ENCODE measurements around the gene PTPRN2.
"Not testable (repeated sequence)": the region's sequence is repeated elsewhere in the genome, so short reads cannot be mapped to it uniquely, and the experiment has no call there.

The PTPRN2 gene

GRCh38 chr7:158348039-158348438 is 239.6 kb downstream of the PTPRN2 start:
- H3K27ac Mint-ChIP-seq; H3K4me1 Mint-ChIP-seq (ENCODE audit: low read depth); H3K4me3 Mint-ChIP-seq; DNase-seq; H3K9me3 Mint-ChIP-seq; H3K36me3 Mint-ChIP-seq (ENCODE audit: low read depth); H3K27me3 Mint-ChIP-seq: not testable (repeated sequence)

GRCh38 chr7:158345731-158346130 is 241.9 kb downstream of the PTPRN2 start:
- Mint-ChIP-seq H3K27me3 (no peaks in the 10 kb centered on the region), H3K4me1 (ENCODE audit: low read depth) (no peaks in the 10 kb centered on the region), H3K27ac (no peak overlapping the region), H3K9me3 (peaks cover 10% of the 10 kb centered on the region), H3K36me3 (ENCODE audit: low read depth) (no peaks in the 10 kb centered on the region), H3K4me3 (no peak overlapping the region)
- no peak for DNase-seq

GRCh38 chr7:158344706-158345300 is 242.8 kb downstream of the PTPRN2 start:
- Mint-ChIP-seq H3K27ac (no peak overlapping the region), H3K36me3 (ENCODE audit: low read depth) (no peaks in the 10 kb centered on the region), H3K9me3 (peaks cover 10% of the 10 kb centered on the region)

GRCh38 chr7:158343936-158344455 is 243.6 kb downstream of the PTPRN2 start:
- no peaks in the 10 kb centered on the region for H3K4me1 Mint-ChIP-seq (ENCODE audit: low read depth)
- H3K27ac Mint-ChIP-seq = no peak overlapping the region
- H3K9me3 Mint-ChIP-seq = peaks cover 10% of the 10 kb centered on the region
- H3K36me3 Mint-ChIP-seq (ENCODE audit: low read depth) = no peaks in the 10 kb centered on the region
- H3K27me3 Mint-ChIP-seq = no peaks in the 10 kb centered on the region
- no peak for DNase-seq
- no peak overlapping the region for H3K4me3 Mint-ChIP-seq

More at GRCh38 chr7:158344706-158345300, 242.8 kb downstream of the PTPRN2 start:
- Mint-ChIP-seq H3K27me3 (no peaks in the 10 kb centered on the region), H3K4me3 (no peak overlapping the region), H3K4me1 (ENCODE audit: low read depth) (no peaks in the 10 kb centered on the region)
- no peak for DNase-seq

- DNase-seq = no peak
- Mint-ChIP-seq H3K27ac (no peak overlapping the region), H3K4me3 (no peak overlapping the region), H3K36me3 (ENCODE audit: low read depth) (no peaks in the 10 kb centered on the region), H3K9me3 (peaks cover 10% of the 10 kb centered on the region), H3K27me3 (no peaks in the 10 kb centered on the region), H3K4me1 (ENCODE audit: low read depth) (no peaks in the 10 kb centered on the region)
These were observed 244.1 kb downstream of the PTPRN2 start for GRCh38 chr7:158343526-158343925.

GRCh38 chr7:158341097-158341496 is 246.5 kb downstream of the PTPRN2 start:
- not testable (repeated sequence) for H3K4me1 Mint-ChIP-seq (ENCODE audit: low read depth); H3K36me3 Mint-ChIP-seq (ENCODE audit: low read depth); H3K27ac Mint-ChIP-seq; H3K4me3 Mint-ChIP-seq; H3K27me3 Mint-ChIP-seq; DNase-seq
- H3K9me3 Mint-ChIP-seq = peaks cover 15% of the 10 kb centered on the region

GRCh38 chr7:158336952-158337351 is 250.7 kb downstream of the PTPRN2 start:
- not testable (repeated sequence) for H3K4me1 Mint-ChIP-seq (ENCODE audit: low read depth); DNase-seq; H3K36me3 Mint-ChIP-seq (ENCODE audit: low read depth); H3K4me3 Mint-ChIP-seq; H3K27me3 Mint-ChIP-seq; H3K27ac Mint-ChIP-seq
- peaks cover 26% of the 10 kb centered on the region for H3K9me3 Mint-ChIP-seq

GRCh38 chr7:158332516-158332915 is 255.1 kb downstream of the PTPRN2 start:
- H3K4me1 Mint-ChIP-seq (ENCODE audit: low read depth); H3K36me3 Mint-ChIP-seq (ENCODE audit: low read depth); H3K27me3 Mint-ChIP-seq; H3K4me3 Mint-ChIP-seq; DNase-seq: not testable (repeated sequence)
- H3K9me3 Mint-ChIP-seq = peaks cover 24% of the 10 kb centered on the region
- H3K27ac Mint-ChIP-seq = peak overlapping the region; percentile 40

GRCh38 chr7:158331826-158332450 is 255.7 kb downstream of the PTPRN2 start:
- not testable (repeated sequence) for DNase-seq; H3K27me3 Mint-ChIP-seq; H3K4me3 Mint-ChIP-seq; H3K36me3 Mint-ChIP-seq (ENCODE audit: low read depth); H3K27ac Mint-ChIP-seq; H3K4me1 Mint-ChIP-seq (ENCODE audit: low read depth)
- peaks cover 25% of the 10 kb centered on the region for H3K9me3 Mint-ChIP-seq

GRCh38 chr7:158329686-158330085 is 257.9 kb downstream of the PTPRN2 start:
- peaks cover 32% of the 10 kb centered on the region for H3K9me3 Mint-ChIP-seq
- H3K4me1 Mint-ChIP-seq (ENCODE audit: low read depth) = peaks cover 3% of the 10 kb centered on the region

GRCh38 chr7:158329014-158329610 is 258.5 kb downstream of the PTPRN2 start:
- no peak overlapping the region for H3K4me3 Mint-ChIP-seq
- no peak for DNase-seq
- no peak overlapping the region for H3K27ac Mint-ChIP-seq
- peaks cover 32% of the 10 kb centered on the region for H3K9me3 Mint-ChIP-seq
- H3K27me3 Mint-ChIP-seq = no peaks in the 10 kb centered on the region
- H3K36me3 Mint-ChIP-seq (ENCODE audit: low read depth) = no peaks in the 10 kb centered on the region
- peaks cover 3% of the 10 kb centered on the region for H3K4me1 Mint-ChIP-seq (ENCODE audit: low read depth)

More at GRCh38 chr7:158329686-158330085, 257.9 kb downstream of the PTPRN2 start:
- Mint-ChIP-seq H3K27ac (no peak overlapping the region), H3K36me3 (ENCODE audit: low read depth) (no peaks in the 10 kb centered on the region), H3K27me3 (no peaks in the 10 kb centered on the region), H3K4me3 (no peak overlapping the region)
- DNase-seq = no peak

GRCh38 chr7:158328376-158329013 is 259.1 kb downstream of the PTPRN2 start:
- Mint-ChIP-seq H3K9me3 (peaks cover 31% of the 10 kb centered on the region), H3K4me1 (ENCODE audit: low read depth) (peaks cover 3% of the 10 kb centered on the region), H3K27ac (no peak overlapping the region), H3K4me3 (no peak overlapping the region), H3K27me3 (no peaks in the 10 kb centered on the region), H3K36me3 (ENCODE audit: low read depth) (no peaks in the 10 kb centered on the region)
- no peak for DNase-seq

GRCh38 chr7:158327571-158328180 is 259.9 kb downstream of the PTPRN2 start:
- Mint-ChIP-seq H3K4me1 (ENCODE audit: low read depth) (peaks cover 3% of the 10 kb centered on the region), H3K9me3 (peaks cover 26% of the 10 kb centered on the region), H3K27me3 (peaks cover 2% of the 10 kb centered on the region), H3K4me3 (no peak overlapping the region), H3K27ac (no peak overlapping the region), H3K36me3 (ENCODE audit: low read depth) (no peaks in the 10 kb centered on the region)
- no peak for DNase-seq

- H3K4me3 Mint-ChIP-seq = no peak overlapping the region
- DNase-seq = no peak
- peaks cover 20% of the 10 kb centered on the region for H3K9me3 Mint-ChIP-seq
- H3K36me3 Mint-ChIP-seq (ENCODE audit: low read depth) = no peaks in the 10 kb centered on the region
- H3K27me3 Mint-ChIP-seq = peaks cover 4% of the 10 kb centered on the region
- H3K4me1 Mint-ChIP-seq (ENCODE audit: low read depth) = no peaks in the 10 kb centered on the region
- H3K27ac Mint-ChIP-seq = no peak overlapping the region
These were observed 260.6 kb downstream of the PTPRN2 start for GRCh38 chr7:158327012-158327411.

Measured in activated T-cell treated with anti-CD3 and anti-CD28 coated beads, Interleukin-2, amount 50 U/mL, for 24 hours (primary cell).